OCI-M2 (cell line): ENCODE results near the gene EFCAB8.
"Not testable (repeated sequence)": the region's sequence is repeated elsewhere in the genome, so short reads cannot be mapped to it uniquely, and the experiment has no call there.

Experiments used
- DNase-seq: peaks from one replicate; lab custom pipeline; 2025; ENCODE audit not compliant: unreplicated experiment; lab: John Stamatoyannopoulos, UW

The EFCAB8 gene

DNA sequence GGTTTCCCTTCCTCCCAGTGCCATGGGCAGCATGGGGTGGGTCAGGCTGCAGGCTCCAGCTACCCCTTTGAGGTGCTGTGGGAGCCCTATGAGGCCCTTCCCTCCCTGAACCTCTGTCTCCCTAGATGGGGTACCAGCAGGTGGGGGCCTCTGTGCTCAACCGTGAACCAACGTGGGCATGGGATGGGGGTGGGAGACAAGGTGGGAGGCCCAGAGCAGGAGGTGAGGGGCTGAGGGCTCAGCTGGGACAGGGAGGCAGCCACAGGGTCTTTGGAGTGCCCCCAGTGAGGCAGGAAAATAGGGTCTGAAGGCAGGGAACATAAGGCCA lies 112.2 kb downstream of the EFCAB8 start:
- DNase-seq, result no peak

DNA sequence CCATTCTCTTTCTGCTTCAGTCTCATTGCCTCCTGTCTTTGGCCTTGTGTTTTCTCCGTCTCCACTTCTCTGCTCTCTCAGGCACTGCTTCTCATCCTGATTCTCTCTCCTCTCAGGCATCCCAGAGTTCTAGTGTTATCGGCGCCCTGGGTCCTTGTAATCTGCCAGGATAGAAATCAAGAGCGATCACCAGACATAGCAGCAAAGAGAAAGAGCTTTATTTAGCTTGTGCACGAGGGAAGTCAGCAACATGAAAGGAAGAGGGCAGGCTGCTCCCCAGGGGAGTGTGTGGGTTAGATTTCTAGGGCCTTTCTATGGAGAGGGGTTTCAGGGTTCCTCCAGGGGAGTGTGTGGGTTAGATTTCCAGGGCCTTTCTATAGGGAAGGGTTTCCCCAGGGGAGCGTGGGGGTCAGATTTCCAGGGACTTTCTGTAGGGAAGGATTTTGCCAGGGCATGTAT lies 113.0 kb downstream of the EFCAB8 start:
- DNase-seq, result no peak

DNA sequence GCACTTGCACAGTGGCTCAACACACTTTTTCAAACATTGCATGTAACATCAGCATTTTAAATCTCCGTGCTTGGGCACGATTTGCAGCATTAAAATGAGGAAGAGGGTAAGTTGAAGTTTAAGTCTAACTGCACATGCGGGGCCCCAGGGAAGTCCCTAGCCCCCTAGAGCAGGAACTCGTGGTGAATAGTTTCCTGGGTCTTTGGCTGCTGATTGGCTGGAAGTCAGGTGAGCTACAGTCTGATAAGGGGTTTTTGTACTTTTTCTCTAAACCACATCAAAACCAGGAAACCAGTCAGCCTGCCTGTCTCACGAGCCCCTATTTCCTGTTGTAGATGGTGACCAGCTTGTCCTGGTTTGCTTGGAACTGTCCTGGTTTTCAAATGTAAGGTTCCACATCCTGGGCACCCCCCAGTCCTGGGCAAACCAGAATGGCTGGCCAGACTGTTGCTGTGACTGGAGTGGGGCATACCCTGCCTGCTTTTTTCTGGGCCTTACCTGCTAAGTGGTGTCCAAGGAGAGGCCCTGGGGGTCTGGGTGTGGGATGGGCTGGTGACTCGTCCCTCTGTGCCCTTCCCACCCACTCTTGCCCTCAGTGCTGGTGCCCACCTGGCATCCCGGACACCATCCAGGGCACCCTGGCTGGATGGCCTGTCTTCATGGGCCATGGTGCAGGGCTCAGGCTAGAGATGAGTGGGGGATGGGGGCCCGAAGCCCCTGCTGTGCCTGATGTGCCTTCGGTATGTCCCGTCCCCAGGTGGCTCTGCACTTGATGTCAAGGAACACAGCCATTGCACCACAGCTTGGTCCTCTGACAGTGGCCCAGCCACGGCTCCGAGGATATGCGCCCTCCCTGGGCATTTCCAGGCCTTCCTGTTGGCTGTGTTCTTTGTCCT lies 113.7 kb downstream of the EFCAB8 start:
- DNase-seq, result no peak

DNA sequence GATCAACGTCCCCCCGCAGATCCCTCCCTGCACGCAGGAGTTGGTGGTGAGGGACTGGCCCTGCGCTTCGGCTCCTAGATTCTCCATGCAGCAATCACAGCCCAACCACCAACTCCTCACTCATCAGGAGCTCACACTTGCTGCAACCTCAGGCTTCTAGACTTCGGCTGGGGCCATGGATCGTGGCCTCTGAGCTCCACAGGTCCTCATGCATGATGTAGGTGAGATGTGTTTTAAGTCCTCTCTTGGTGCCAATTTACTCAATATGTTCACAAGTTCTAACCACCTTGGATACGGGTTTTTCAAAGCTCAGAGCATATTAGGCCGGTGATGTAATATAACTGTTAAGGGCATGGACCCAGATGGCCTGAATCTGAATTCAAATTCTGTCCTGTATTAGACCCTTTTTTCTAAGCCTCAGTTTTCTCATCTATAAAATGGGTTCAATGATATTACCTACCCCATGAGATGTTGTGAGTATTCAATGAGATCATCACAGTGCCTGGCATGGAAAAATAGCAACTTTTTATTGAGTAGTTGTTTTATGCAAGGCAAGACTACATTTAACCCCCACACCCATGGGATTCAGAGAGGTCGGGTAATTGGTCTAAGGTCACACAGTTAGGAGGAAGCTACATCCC lies 114.5 kb downstream of the EFCAB8 start:
- no peak for DNase-seq

DNA sequence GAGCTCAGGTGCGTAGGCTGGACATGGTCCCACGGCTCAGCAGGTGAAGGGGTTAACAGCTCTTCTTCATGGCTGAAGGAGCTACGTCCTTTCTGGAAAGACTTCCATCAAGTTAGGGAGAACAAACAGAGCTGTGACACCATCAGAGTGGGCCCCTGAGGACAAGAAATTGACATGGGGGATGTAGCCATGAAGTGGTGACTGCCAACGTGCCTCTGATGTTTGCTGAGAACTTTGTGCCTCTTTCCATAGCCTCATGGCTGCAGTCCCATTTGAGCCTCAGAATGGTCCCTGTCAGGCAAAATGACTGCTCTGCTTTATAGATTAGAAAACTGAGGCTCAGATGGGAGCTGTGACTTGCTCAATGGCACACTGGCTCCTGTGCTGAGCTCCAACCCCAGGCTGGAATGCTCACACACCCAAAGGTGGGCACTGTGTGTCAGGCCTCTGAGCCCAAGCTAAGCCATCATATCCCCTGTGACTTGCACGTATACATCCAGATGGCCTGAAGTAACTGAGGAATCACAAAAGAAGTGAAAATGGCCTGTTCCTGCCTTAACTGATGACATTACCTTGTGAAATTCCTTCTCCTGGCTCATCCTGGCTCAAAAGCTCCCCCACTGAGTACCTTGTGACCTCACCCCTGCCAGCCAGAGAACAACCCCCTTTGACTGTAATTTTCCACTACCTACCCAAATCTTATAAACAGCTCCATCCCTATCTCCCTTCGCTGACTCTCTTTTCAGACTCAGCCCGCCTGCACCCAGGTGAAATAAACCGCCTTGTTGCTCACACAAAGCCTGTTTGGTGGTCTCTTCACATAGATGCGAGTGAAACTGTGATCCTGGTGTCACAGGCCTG lies 115.7 kb downstream of the EFCAB8 start:
- not testable (repeated sequence) for DNase-seq

DNA sequence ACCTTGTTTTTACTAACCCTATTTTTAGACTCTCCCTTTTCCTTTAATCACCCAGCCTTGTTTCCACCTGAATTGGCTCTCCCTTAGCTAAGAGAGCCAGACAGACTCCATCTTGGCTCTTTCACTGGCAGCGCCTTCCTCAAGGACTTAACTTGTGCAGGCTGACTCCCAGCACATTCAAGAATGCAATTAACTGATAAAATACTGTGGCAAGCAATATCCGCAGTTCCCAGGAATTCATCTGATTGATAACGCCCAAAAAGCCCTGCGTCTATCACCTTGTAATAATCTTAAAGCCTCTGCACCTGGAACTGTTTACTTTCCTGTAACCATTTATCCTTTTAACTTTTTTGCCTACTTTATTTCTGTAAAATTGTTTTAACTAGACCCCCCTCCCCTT lies 116.4 kb downstream of the EFCAB8 start:
- DNase-seq, result not testable (repeated sequence)

DNA sequence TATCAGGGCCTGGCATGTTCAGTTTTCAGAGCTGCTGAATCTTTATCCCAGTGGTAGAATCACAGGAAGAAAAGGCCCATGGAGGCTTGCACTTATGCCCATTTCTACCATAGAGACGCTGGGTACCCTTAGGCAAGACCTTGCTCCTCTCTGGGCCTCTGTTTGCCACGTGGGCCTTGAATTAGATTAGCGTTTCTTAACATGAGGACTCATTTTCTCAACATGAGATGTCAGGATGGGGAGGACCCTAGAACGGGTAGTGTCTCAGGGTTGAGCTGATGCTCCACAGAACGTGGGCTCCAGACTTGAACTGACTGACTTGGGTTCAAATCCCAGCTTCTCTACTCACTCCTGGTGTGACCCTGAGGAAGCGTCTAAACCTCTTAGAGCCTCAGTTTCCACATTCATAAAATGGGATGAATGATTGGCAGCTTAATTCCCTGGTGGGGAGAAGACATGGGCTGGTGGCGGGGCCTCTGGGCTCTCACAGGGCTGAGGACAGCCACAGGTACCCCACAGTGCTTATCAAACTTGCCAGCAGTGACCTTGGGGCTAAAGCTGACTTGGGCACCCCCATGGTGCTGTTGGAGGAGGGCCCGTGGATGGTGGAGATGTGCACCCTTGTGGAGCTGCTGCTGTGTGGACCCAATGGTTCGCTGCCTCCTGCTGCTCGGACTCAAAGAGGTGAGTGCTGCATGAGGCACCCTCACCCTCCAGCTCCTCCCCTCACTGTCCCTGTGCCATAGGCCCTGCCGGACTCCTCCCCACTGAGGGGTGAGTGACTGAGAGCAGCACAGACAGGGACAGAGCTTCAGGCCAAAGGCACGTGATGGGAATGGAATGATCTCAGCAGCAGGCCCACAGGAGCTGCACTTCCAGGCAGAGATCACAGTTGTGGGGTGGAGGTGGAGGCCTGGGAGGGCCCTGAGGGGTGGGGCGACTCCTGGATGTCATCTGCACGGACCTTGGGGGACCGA lies 117.3 kb downstream of the EFCAB8 start:
- DNase-seq, result no peak

DNA sequence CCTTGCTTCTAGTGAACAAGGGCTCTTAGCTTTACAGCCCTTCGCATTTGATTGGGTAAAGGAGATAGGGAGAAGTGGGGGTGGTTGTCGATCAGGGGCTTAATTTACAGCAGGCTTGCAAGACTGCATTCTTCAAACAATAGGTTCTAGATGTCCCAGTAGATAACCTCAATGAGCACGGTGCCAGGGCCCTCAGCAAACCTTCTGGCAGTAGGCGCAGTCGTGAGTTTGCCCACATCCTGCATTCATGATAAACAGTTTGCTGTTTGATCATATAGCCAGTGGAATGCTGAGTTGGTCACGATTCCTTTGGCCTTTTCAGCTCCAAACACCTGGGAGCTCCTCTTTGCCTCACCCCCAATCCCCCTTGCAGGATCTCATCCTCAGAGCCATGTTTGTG lies 118.0 kb downstream of the EFCAB8 start:
- no peak for DNase-seq

DNA sequence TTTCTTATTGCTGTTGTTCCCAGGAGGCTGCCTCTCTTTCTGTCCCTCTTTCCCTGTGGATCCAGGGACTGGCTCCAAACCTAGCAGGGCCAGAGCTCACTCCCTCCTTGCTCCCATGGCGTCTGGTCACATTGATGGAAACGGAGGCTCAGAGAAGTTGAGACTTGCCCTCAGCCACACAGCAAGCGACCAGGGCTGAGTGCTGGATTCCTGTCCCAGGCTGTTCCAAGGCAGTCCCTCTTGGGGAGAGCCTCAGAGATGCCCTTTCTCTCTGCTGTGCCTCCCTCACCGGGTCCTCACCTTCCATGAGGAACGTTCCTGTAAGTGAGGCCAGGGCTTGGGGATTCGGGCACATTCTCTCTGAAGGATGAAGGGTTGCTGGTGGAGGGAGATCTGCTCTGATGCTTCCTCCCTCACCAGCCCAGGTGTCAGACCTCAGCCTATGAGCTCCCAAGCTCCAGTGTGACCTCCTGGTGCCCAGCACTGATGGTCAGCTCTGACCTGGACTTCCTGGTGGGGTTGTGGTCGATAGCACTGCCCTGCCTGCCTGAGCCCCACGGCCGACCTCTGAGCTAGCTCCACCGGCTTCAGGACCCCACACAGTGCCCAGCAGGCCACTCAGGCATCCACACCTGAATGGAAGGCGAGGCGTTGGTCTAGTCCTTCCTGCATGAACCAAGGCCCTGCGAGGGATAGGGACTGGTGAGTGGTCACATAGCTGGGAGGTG lies 118.7 kb downstream of the EFCAB8 start:
- no peak for DNase-seq

DNA sequence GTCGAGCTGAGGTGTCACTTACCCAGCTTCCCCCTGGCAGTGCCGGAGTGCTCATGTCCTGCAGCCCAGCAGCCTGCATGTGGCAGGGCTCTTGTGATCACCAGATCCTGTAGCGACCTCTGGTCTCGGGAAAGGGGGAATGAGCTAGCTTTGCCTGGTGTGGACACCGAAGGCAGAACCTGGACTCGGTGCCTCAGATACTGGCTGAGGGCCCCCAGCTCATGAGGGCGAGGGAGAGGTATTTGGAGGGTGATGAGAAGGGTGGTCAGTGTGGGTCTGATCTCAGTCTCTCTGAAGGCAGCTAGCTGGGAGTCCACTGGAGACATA lies 119.2 kb downstream of the EFCAB8 start:
- DNase-seq, result no peak

DNA sequence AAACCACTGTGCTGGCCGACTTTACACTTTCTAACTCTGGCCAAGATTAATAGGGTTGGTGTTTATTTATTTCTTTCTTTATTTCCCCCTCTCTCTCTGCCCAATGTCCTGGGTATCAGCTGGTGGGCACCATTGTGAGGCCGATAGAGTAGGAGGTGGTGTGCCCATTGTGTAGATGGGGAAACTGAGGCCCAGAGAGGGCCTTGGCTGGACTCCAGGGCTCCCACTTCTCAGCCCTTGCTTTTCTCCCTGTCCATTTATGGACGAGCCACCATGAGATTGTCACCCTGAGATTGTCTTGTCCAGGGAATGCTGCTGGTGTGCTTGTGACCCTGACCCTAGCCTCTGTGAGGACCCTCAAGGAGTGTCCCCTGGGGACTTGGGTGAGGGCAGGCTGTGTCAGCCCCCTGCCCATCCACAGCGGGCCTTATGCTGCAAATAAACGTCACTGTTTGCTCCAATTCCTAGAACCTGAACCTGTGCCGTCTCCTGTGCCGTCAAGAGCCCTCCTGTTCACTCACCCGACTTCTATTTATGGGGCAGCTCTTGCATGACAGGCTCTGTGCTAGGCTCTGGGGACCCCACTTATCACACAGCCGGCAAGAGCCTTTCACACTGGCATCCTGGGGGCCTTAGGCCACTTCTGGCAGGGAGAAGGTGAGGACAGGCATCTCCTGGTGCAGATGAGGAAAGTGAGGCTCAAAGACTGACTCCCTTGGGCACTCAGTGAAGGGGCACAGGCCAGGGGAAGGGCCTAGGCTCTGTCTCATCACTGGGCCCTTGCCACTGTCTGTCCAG lies 120.7 kb downstream of the EFCAB8 start:
- no peak for DNase-seq

DNA sequence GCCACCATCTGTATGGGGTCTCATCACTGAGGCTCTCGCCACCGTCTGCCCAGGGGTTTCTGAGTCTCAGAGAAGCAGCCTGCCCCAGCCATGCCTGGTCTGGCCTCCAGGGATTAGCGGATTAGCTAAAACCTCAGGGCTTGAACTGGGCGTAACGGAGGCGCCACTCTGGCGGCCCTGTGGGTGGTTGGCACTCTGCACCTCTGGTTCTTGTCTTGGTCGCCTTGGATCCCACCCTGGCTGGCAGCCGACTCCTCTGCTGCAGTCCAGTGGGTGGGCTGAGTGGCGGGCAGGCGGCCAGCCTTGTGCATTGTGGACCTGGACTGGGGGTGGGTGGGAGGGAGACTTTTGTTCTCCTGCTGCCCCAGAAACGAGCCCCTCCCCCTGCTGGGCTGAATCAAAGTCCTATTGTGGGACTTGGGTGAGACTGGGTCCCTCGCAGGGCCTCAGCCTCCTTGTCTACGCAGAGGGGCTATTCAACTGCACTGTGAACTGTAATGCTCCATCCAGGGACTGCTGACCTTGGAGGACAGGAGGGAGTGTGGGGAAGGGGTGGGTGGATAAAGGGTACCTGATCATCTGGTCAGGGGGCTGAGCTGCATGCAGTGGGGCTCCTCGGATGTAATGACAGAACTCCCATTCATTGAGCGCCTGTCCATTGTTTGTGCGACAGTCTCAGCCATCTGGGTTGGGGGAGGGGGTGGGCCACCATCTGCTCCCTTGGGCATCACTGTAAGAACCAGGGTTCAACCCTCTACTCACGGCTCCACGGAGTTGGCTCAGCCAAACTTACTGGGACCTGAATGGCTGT lies 121.6 kb downstream of the EFCAB8 start:
- no peak for DNase-seq

DNA sequence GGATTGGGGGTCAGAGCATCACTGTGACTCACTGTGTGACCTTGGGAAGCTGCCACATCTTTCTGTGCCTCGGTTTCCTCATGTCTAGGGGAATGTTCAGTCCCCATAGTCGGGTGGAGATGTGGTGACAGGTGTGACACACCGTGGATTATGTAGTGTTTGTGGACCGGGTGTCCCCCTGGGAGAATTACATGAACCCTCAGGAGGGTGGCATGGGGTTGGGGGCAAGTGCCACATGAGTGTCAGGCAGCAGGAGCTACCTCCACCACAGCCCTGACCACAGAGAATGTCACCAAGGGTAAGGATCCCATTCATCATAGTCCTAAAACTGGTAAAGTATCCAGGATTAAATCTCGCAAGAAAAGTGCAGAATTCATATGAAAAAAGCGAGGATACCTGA lies 122.3 kb downstream of the EFCAB8 start:
- DNase-seq, result no peak

DNA sequence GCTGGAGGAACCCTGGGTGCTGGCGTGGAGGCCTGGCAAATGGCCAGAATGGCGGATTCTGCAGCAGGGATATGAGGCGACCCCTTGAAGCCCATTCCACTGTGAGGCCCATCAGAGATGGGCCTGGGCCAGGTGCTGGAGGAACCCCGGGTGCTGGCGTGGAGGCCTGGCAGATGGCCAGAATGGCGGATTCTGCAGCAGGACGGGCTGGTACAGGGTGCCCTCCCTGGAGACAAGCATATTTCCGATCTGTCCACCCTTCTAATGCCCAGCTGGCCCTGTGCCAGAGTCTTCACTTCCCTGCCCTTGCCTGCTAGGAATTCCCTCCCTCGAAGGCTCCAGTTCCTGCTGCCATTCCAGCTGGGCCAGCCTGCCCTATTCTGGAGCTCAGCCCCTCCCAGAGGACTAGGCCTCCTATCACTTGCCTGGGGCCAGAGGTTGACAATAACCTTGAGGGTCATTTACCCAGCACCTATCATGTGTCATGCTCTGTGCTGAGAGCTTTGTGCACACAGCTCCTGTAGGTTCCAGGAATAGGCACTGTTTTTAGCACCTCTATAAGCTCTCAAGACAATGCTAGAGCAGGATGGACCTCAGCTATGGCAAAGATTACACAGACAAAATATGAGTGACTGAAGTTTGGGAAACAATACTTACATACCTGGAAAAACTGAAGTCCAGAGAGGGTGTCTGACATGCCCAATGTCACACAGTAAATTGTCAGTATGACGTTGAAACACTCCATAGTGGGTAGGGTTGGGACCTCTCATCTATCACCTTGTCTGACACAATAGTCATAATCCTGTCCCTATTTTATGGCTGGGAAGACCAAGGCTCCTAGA lies 124.1 kb downstream of the EFCAB8 start:
- DNase-seq, result no peak

DNA sequence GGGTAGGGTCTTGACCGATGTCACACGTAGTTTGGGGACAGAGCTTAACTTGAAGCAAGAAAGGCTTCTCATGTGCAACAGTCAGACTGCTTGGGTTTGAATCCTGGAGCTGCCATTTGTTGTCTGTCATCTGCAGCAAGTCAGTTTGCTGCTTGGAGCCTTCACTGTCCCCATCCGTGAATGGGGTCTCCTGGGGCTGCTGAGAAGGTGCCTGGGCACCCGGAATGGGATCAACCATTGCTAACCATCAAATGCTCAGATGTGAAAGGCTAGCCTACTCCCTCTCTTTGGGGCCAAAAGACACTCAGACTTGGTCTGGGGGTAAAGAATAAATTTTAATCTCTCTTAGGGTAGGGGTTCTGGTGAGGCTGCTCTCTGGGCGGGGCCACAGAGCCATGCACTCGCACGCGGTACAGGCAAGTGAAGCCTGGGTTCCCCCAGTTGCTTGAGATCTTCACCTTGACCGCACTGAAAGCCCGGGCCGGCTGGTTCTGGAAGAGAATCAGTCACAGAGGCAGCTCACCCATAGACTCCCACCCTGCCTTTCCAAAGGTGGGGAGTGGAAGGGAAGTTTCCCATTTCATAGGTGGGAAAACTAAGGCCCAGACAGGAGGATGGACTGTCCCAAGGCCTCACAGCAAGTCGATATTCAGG lies 124.9 kb downstream of the EFCAB8 start:
- DNase-seq, result no peak

DNA sequence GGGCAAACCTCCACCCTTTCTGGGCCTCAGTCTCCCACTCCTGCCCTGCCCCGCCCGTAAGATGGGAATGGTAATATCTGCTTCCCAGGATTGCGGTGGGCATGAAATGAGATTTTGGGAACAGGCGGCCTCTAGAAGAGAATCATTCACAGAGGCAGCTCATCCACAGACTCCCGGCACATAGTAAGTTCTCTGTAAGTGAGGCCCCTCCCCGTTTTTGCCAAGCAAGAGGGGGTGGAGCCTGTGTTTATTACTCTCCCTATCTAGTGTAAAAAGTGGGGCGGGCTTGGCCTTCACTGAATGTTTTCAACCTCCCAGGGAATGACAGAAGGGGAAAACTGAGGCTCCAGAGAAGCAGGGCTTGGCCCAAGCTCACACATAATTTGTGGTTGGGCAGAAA lies 125.5 kb downstream of the EFCAB8 start:
- no peak for DNase-seq
